HEK293 (cell line): ENCODE results near the gene TEP1.
"Not testable (repeated sequence)": the region's sequence is repeated elsewhere in the genome, so short reads cannot be mapped to it uniquely, and the experiment has no call there.

ENCODE experiments used
- ZBTB49 ChIP-seq: fragments of 450-650 bp; formaldehyde crosslinking; IDR thresholded peaks from 2 replicates; pipeline ENCODE4 v1.5.1; 2016; ENCODE audit warnings: missing biosample characterization, missing genetic modification characterization, low read depth
- ZNF274 ChIP-seq, 2 experiments: fragments of 200-500 bp in 1 of 2; fragments of 450-650 bp in 1 of 2; sonication (Bioruptor generic) in 1 of 2; formaldehyde crosslinking in 1 of 2; IDR thresholded peaks; 2 replicates each; pipeline versions ENCODE4 v1.5.1 to v1.6.1; 2014 to 2016; ENCODE audit warnings: borderline replicate concordance in 1 of 2, inconsistent platforms in 1 of 2, low read length in 1 of 2, missing biosample characterization in 1 of 2, missing genetic modification characterization in 1 of 2
- ZNF292 ChIP-seq: fragments of 450-650 bp; formaldehyde crosslinking; IDR thresholded peaks from 2 replicates; pipeline ENCODE4 v1.5.1; 2016; ENCODE audit warnings: low read depth, missing biosample characterization, missing genetic modification characterization, borderline replicate concordance
- ZNF37A ChIP-seq: fragments of 450-650 bp; IDR thresholded peaks from 2 replicates; pipeline ENCODE4 v1.5.1; 2018; ENCODE audit warnings: missing biosample characterization, missing genetic modification characterization
- TF ChIP-seq, protein P1 (sequence below): fragments of 450-650 bp; formaldehyde crosslinking; IDR thresholded peaks from 2 replicates; pipeline ENCODE4 v1.5.1; 2016; ENCODE audit warnings: missing biosample characterization, missing genetic modification characterization
- TF ChIP-seq, protein P2 (sequence below): fragments of 450-650 bp; formaldehyde crosslinking; IDR thresholded peaks from 2 replicates; pipeline ENCODE4 v1.5.1; 2017; ENCODE audit warnings: missing biosample characterization, missing genetic modification characterization

- TF ChIP-seq ZNF274 (IDR thresholded peaks at IDR 0.05; ENCODE audit: low read length); ZNF274 (tag by site-specific recombination; IDR thresholded peaks at IDR 0.05; ENCODE audit: borderline replicate concordance); ZBTB49 (tag by site-specific recombination); ZNF292 (tag by site-specific recombination); ZNF37A (tag by site-specific recombination): not testable (repeated sequence)
- TF ChIP-seq, protein P1, sequence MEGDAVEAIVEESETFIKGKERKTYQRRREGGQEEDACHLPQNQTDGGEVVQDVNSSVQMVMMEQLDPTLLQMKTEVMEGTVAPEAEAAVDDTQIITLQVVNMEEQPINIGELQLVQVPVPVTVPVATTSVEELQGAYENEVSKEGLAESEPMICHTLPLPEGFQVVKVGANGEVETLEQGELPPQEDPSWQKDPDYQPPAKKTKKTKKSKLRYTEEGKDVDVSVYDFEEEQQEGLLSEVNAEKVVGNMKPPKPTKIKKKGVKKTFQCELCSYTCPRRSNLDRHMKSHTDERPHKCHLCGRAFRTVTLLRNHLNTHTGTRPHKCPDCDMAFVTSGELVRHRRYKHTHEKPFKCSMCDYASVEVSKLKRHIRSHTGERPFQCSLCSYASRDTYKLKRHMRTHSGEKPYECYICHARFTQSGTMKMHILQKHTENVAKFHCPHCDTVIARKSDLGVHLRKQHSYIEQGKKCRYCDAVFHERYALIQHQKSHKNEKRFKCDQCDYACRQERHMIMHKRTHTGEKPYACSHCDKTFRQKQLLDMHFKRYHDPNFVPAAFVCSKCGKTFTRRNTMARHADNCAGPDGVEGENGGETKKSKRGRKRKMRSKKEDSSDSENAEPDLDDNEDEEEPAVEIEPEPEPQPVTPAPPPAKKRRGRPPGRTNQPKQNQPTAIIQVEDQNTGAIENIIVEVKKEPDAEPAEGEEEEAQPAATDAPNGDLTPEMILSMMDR (tag by site-specific recombination) = not testable (repeated sequence)
- TF ChIP-seq, protein P2, sequence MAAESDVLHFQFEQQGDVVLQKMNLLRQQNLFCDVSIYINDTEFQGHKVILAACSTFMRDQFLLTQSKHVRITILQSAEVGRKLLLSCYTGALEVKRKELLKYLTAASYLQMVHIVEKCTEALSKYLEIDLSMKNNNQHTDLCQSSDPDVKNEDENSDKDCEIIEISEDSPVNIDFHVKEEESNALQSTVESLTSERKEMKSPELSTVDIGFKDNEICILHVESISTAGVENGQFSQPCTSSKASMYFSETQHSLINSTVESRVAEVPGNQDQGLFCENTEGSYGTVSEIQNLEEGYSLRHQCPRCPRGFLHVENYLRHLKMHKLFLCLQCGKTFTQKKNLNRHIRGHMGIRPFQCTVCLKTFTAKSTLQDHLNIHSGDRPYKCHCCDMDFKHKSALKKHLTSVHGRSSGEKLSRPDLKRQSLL (tag by site-specific recombination) = not testable (repeated sequence)
Observed at GRCh38 chr14:20452831-20453230, 39.5 kb upstream of the TEP1 start.
